ENCODE results near the gene MALRD1. TPM values are rescaled to one million over a fixed set of nuclear protein-coding genes. Genes with fewer than 3 reads are reported as not detected.

The MALRD1 gene
- total and polyA plus RNA-seq, 10 donors: 0.06 to 1.6 (median 0.43) TPM

GRCh38 chr10:19708031-19708430 lies 659.4 kb downstream of the MALRD1 start:
- intact Hi-C loops (cut with DNase I; ENCODE audit: low total_unique reads): no loop called here
- no peak for DNase-seq
- H3K4me1 ChIP-seq: no peaks in the 10 kb centered on the region
- peaks cover 0 to 35% (median 27%) of the 10 kb centered on the region in 8 donors for H3K9me3 ChIP-seq
- no peaks in the 10 kb centered on the region for H3K36me3 ChIP-seq
- H3K4me3 ChIP-seq: no peak overlapping the region
- TF ChIP-seq CTCF (IDR thresholded peaks at IDR 0.05 in 8 of 11, conservative IDR thresholded peaks at IDR 0.05 in 3 of 11) (no peak), POLR2AphosphoS5 (IDR thresholded peaks at IDR 0.05) (no peak), POLR2A (IDR thresholded peaks at IDR 0.05) (no peak)
- H3K27me3 ChIP-seq (replicated peaks in 1 of 7): no peaks in the 10 kb centered on the region
- no peak overlapping the region for H3K27ac ChIP-seq

- no peaks in the 10 kb centered on the region for H3K27me3 ChIP-seq (replicated peaks in 1 of 7)
- H3K27ac ChIP-seq: no peak overlapping the region
- no peaks in the 10 kb centered on the region for H3K4me1 ChIP-seq
- no peaks in the 10 kb centered on the region for H3K36me3 ChIP-seq
- DNase-seq: no peak
- WGBS, 5 donors: 65 to 81% (median 77%) methylated on average over 3 of the region's 3 CpGs
- peaks cover 0 to 51% (median 39%) of the 10 kb centered on the region in 8 donors for H3K9me3 ChIP-seq
- intact Hi-C loops (cut with DNase I; ENCODE audit: low total_unique reads): no loop called here
- TF ChIP-seq POLR2AphosphoS5 (IDR thresholded peaks at IDR 0.05) (no peak), POLR2A (IDR thresholded peaks at IDR 0.05) (no peak), CTCF (IDR thresholded peaks at IDR 0.05 in 8 of 11, conservative IDR thresholded peaks at IDR 0.05 in 3 of 11) (no peak)
- no peak overlapping the region for H3K4me3 ChIP-seq
Measured at GRCh38 chr10:19710600-19710999, 662.0 kb downstream of the MALRD1 start.

- Histone ChIP-seq H3K4me3 (no peak overlapping the region), H3K27ac (no peak overlapping the region), H3K27me3 (replicated peaks in 1 of 7) (no peaks in the 10 kb centered on the region), H3K4me1 (no peaks in the 10 kb centered on the region), H3K36me3 (no peaks in the 10 kb centered on the region), H3K9me3 (peaks cover 0 to 60% (median 43%) of the 10 kb centered on the region in 8 donors)
- no peak for DNase-seq
- TF ChIP-seq CTCF (IDR thresholded peaks at IDR 0.05 in 8 of 11, conservative IDR thresholded peaks at IDR 0.05 in 3 of 11) (no peak), POLR2A (IDR thresholded peaks at IDR 0.05) (no peak), POLR2AphosphoS5 (IDR thresholded peaks at IDR 0.05) (no peak)
- intact Hi-C loops (cut with DNase I; ENCODE audit: low total_unique reads): no loop called here
Measured at GRCh38 chr10:19713159-19713558, 664.6 kb downstream of the MALRD1 start.

- TF ChIP-seq POLR2AphosphoS5 (IDR thresholded peaks at IDR 0.05): no peak
- TF ChIP-seq CTCF (IDR thresholded peaks at IDR 0.05 in 8 of 11, conservative IDR thresholded peaks at IDR 0.05 in 3 of 11): no peak
- TF ChIP-seq POLR2A (IDR thresholded peaks at IDR 0.05): no peak
- Histone ChIP-seq H3K27me3 (replicated peaks in 1 of 7) (no peaks in the 10 kb centered on the region), H3K36me3 (no peaks in the 10 kb centered on the region), H3K4me3 (no peak overlapping the region), H3K9me3 (peaks cover 0 to 64% (median 43%) of the 10 kb centered on the region in 8 donors), H3K27ac (no peak overlapping the region), H3K4me1 (no peaks in the 10 kb centered on the region)
- no peak for DNase-seq
- intact Hi-C loops (cut with DNase I; ENCODE audit: low total_unique reads): no loop called here
- 75 to 86% (median 80%) methylated on average over 18 of the region's 18 CpGs for WGBS, 5 donors
Measured at GRCh38 chr10:19713800-19714525, 665.4 kb downstream of the MALRD1 start.
